Neural progenitor cell (in vitro differentiated cells): ENCODE results near the gene RASD1. TPM values are rescaled to one million over a fixed set of nuclear protein-coding genes. Genes with fewer than 3 reads are reported as not detected.
A peak's percentile ranks its signal among the peaks of the same experiment; 100 is the strongest.

Experiments
- DNase-seq: peaks from one replicate; pipeline ENCODE4 v3.0.0-alpha.2; 2016; ENCODE audit warnings: low spot score
- H2AFZ ChIP-seq: fragments of 200-600 bp; sonication (generic); replicated peaks from 2 replicates; pipeline ENCODE4 v1.6.1; 2016; ENCODE audit warnings: antibody characterized with exemption
- H3F3A ChIP-seq: fragments of 200-600 bp; sonication (generic); 2 replicates; pipeline ENCODE4 v1.6.1; 2016; ENCODE audit warnings: antibody characterized with exemption, low read depth
- H3K27ac ChIP-seq: fragments of 200-600 bp; sonication (generic); 2 replicates; pipeline ENCODE4 v1.5.1; 2016; ENCODE audit warnings: mild to moderate bottlenecking
- H3K27me3 ChIP-seq: fragments of 200-600 bp; sonication (generic); 2 replicates; pipeline ENCODE4 v1.6.1; 2016; ENCODE audit warnings: mild to moderate bottlenecking, moderate library complexity
- H3K36me3 ChIP-seq: fragments of 200-600 bp; sonication (generic); 2 replicates; pipeline ENCODE4 v1.5.1; 2016
- H3K4me1 ChIP-seq: fragments of 200-600 bp; sonication (generic); 2 replicates; pipeline ENCODE4 v1.6.1; 2016; ENCODE audit warnings: mixed run types
- H3K4me2 ChIP-seq: fragments of 200-600 bp; sonication (generic); 2 replicates; pipeline ENCODE4 v1.6.1; 2016
- H3K4me3 ChIP-seq: fragments of 200-600 bp; sonication (generic); 2 replicates; pipeline ENCODE4 v1.5.1; 2016
- H3K79me2 ChIP-seq: fragments of 200-600 bp; sonication (generic); 2 replicates; pipeline ENCODE4 v1.6.1; 2016; ENCODE audit warnings: low read depth
- H3K9ac ChIP-seq: fragments of 200-600 bp; sonication (generic); 2 replicates; pipeline ENCODE4 v1.6.1; 2016
- H3K9me3 ChIP-seq: fragments of 200-600 bp; sonication (generic); 2 replicates; pipeline ENCODE4 v1.5.1; 2016; ENCODE audit warnings: low read depth
- H4K20me1 ChIP-seq: fragments of 200-600 bp; sonication (generic); 2 replicates; pipeline ENCODE4 v1.6.1; 2016; ENCODE audit warnings: low read depth
- H3K27ac Mint-ChIP-seq: 3 replicates; pipeline ENCODE4 v1.8.0; 2021; ENCODE audit warnings: mixed read lengths
- H3K27me3 Mint-ChIP-seq: 2 replicates; pipeline ENCODE4 v1.8.0; 2022; ENCODE audit warnings: low read depth, mild to moderate bottlenecking, inconsistent platforms, moderate library complexity, mixed read lengths; ENCODE audit not compliant: insufficient read depth
- H3K36me3 Mint-ChIP-seq: 3 replicates; pipeline ENCODE4 v1.8.0; 2021; ENCODE audit warnings: mixed read lengths
- H3K4me1 Mint-ChIP-seq: 3 replicates; pipeline ENCODE4 v1.8.0; 2021; ENCODE audit warnings: mixed read lengths
- H3K4me3 Mint-ChIP-seq: 3 replicates; pipeline ENCODE4 v1.8.0; 2021; ENCODE audit warnings: mild to moderate bottlenecking, moderate library complexity, mixed read lengths
- H3K9me3 Mint-ChIP-seq: 3 replicates; pipeline ENCODE4 v1.8.0; 2020; ENCODE audit warnings: mixed read lengths
- EZH2 ChIP-seq: fragments of 200-600 bp; sonication (generic); IDR thresholded peaks from 2 replicates; pipeline ENCODE4 v1.6.1; 2017; ENCODE audit warnings: antibody characterized with exemption, mild to moderate bottlenecking, moderate library complexity
- EZH2phosphoT487 ChIP-seq: fragments of 200-600 bp; sonication (generic); IDR thresholded peaks from 2 replicates; pipeline ENCODE4 v1.6.1; 2017; ENCODE audit warnings: antibody characterized with exemption
- total RNA-seq: library from RNA; depleted of rRNA; stranded (reverse); fragments of >200 nt; gene quantifications from 2 replicates; pipeline ENCODE4 v1.2.3, GENCODE V29; 2015; ENCODE audit warnings: low replicate concordance
- TF ChIP-seq, protein P1 (sequence below): fragments of 200-600 bp; sonication (generic); IDR thresholded peaks from 2 replicates; pipeline ENCODE4 v1.5.1; 2017; ENCODE audit warnings: antibody characterized with exemption, mild to moderate bottlenecking

Gene RASD1
- total RNA-seq, 1 donor from 2014 or later = 0.88 TPM

DNA sequence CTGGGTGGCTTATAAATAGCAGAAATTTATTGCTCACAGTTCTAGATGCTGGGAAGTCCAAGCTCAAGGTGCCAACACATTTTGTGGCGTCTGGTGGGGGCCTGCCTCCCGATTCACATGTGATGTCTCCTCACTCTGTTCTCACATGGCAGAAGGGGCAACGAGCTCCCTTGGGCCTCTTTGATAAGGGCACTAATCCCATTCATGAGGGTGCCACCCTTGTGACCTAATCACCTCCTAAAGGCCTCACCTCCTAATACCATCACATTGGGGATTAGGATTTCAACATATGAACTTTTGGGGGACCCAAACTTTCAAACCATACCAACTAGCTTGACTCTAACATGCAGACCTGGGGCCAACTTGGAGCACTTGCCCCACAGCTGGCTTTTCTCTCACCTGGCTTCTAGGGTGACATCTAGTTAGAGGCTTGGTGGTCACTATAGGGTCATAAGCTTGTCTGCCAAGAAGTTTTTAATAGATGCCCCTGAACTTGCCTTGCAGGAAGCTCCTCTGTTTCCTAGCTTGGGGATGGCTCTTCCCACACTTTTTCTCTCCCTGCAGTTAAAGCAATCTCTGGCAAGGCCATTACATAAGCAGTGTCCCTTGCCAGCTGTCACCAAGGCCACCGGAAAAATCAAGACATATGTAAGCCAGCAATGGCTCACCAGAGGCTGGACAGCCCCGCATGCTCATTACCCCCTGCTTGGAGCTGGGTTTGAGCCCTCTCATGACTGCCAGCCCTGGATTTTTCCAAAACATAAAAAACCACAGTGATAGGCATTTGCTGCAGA is 27.8 kb downstream of the RASD1 start:
- Histone ChIP-seq H3K9me3 (no peaks in the 10 kb centered on the region), H3K36me3 (no peaks in the 10 kb centered on the region), H2AFZ (no peak overlapping the region), H3K4me1 (peaks cover 31% of the 10 kb centered on the region), H3K79me2 (no peaks in the 10 kb centered on the region), H3K27me3 (peaks cover 21% of the 10 kb centered on the region), H3F3A (peaks cover 12% of the 10 kb centered on the region), H4K20me1 (no peaks in the 10 kb centered on the region), H3K9ac (no peak overlapping the region), H3K4me3 (no peak overlapping the region), H3K4me2 (no peak overlapping the region), H3K27ac (no peak overlapping the region)
- DNase-seq = no peak
- Mint-ChIP-seq H3K36me3 (no peaks in the 10 kb centered on the region), H3K4me1 (peaks cover 24% of the 10 kb centered on the region), H3K9me3 (no peaks in the 10 kb centered on the region), H3K27ac (no peak overlapping the region), H3K4me3 (no peak overlapping the region), H3K27me3 (peaks cover 16% of the 10 kb centered on the region)
- TF ChIP-seq EZH2phosphoT487 (no peak), EZH2 (no peak)
- TF ChIP-seq, protein P1, sequence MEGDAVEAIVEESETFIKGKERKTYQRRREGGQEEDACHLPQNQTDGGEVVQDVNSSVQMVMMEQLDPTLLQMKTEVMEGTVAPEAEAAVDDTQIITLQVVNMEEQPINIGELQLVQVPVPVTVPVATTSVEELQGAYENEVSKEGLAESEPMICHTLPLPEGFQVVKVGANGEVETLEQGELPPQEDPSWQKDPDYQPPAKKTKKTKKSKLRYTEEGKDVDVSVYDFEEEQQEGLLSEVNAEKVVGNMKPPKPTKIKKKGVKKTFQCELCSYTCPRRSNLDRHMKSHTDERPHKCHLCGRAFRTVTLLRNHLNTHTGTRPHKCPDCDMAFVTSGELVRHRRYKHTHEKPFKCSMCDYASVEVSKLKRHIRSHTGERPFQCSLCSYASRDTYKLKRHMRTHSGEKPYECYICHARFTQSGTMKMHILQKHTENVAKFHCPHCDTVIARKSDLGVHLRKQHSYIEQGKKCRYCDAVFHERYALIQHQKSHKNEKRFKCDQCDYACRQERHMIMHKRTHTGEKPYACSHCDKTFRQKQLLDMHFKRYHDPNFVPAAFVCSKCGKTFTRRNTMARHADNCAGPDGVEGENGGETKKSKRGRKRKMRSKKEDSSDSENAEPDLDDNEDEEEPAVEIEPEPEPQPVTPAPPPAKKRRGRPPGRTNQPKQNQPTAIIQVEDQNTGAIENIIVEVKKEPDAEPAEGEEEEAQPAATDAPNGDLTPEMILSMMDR = no peak

DNA sequence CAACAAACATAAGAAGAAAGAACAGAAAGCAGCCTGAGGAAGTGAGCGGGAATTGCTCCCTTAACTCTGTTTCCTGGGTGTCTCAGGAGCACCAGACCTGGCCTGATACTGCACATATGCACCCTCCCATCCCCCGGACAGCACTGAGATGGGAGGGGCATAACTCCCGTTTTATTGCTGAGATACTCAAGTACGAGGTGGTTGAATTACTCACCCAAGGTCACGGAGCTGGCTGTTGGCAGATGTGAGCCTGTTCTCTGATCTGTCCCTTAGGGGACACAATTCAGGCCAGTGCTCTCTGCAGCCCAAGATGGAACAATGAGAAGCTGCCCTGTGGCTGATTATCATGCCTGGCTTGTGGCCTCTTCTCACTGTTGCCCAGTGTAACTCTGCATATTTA is 28.5 kb downstream of the RASD1 start:
- no peak for DNase-seq
- H2AFZ ChIP-seq = no peak overlapping the region
- Mint-ChIP-seq H3K36me3 (no peaks in the 10 kb centered on the region), H3K27ac (no peak overlapping the region), H3K4me3 (no peak overlapping the region), H3K4me1 (peaks cover 20% of the 10 kb centered on the region), H3K27me3 (peaks cover 18% of the 10 kb centered on the region), H3K9me3 (no peaks in the 10 kb centered on the region)
- peaks cover 28% of the 10 kb centered on the region for H3K4me1 ChIP-seq
- H3K27me3 ChIP-seq = peaks cover 21% of the 10 kb centered on the region
- peaks cover 12% of the 10 kb centered on the region for H3F3A ChIP-seq
- no peaks in the 10 kb centered on the region for H3K36me3 ChIP-seq
- H3K9ac ChIP-seq = no peak overlapping the region
- no peak overlapping the region for H3K4me3 ChIP-seq
- TF ChIP-seq, protein P1 = no peak
- TF ChIP-seq EZH2phosphoT487 = no peak
- TF ChIP-seq EZH2 = no peak
- H3K79me2 ChIP-seq = no peaks in the 10 kb centered on the region
- H3K27ac ChIP-seq = no peak overlapping the region
- H3K4me2 ChIP-seq = peak overlapping the region; percentile 49
- H3K9me3 ChIP-seq = no peaks in the 10 kb centered on the region
- H4K20me1 ChIP-seq = no peaks in the 10 kb centered on the region

DNA sequence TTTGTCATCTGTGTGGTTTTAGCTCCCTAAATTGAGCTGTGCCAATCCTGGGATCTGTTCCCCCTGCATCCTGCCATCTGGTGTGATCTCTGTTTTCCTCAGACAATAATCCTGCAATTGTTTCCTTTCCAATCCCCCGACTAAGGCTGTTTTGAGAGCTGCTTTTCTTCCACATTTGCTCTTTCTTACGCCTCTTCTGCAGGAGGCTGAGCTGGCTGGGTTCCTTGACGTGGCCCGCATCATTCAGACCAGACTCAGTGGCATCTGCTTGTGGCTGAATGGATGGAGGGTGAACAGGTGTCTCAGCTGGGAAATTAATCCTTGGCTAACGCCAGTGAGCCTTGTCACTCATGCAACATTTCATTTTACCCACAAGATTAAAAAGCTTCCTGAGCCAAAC is 29.2 kb downstream of the RASD1 start:
- H3K27me3 ChIP-seq = peaks cover 21% of the 10 kb centered on the region
- peak overlapping the region; percentile 1 for H3K4me3 Mint-ChIP-seq
- H3K79me2 ChIP-seq = no peaks in the 10 kb centered on the region
- no peak overlapping the region for H3K9ac ChIP-seq
- H3K4me2 ChIP-seq = peak overlapping the region; percentile 49
- peaks cover 21% of the 10 kb centered on the region for H3K4me1 ChIP-seq
- H3K4me1 Mint-ChIP-seq = peaks cover 14% of the 10 kb centered on the region
- peak overlapping the region; percentile 8 for H3K27ac Mint-ChIP-seq
- H3K9me3 Mint-ChIP-seq = no peaks in the 10 kb centered on the region
- H3K4me3 ChIP-seq = no peak overlapping the region
- no peaks in the 10 kb centered on the region for H3K36me3 Mint-ChIP-seq
- H3K27ac ChIP-seq = no peak overlapping the region
- peaks cover 18% of the 10 kb centered on the region for H3K27me3 Mint-ChIP-seq
- peaks cover 12% of the 10 kb centered on the region for H3F3A ChIP-seq
- H3K9me3 ChIP-seq = no peaks in the 10 kb centered on the region
- no peak overlapping the region for H2AFZ ChIP-seq
- no peaks in the 10 kb centered on the region for H3K36me3 ChIP-seq
- TF ChIP-seq EZH2 (no peak), EZH2phosphoT487 (no peak)
- TF ChIP-seq, protein P1 = no peak
- DNase-seq = peak; percentile 49
- H4K20me1 ChIP-seq = no peaks in the 10 kb centered on the region
